HG03108 (cell line): Measurements from ENCODE around the gene SCRT2.

Experiments
- ATAC-seq: cut with Tn5 transposase; IDR thresholded peaks from one replicate; pipeline ENCODE4 v1.9.1; 2021; ENCODE audit warnings: moderate library complexity; ENCODE audit not compliant: unreplicated experiment

Gene SCRT2

DNA sequence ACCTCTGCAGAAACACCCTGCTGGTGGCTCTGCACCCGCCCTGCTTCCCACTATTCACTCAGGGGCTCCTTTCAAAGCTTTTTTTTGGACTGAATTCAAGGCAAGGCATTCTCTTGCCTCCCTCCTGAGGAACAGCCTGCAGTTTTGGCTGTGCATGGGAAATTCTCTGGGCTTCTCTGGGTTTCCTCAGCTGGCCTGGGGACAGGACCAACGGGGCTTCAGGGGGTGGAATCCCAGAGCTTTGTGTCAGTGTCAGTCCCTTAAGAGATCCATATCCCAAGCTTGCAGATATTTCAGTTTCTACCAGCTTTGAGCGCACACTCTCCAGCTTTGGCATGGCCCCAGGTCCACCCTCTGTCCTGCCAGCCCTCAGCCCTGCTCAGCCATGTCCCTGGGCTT, 2.0 kb downstream of the SCRT2 start:
- no peak for ATAC-seq

DNA sequence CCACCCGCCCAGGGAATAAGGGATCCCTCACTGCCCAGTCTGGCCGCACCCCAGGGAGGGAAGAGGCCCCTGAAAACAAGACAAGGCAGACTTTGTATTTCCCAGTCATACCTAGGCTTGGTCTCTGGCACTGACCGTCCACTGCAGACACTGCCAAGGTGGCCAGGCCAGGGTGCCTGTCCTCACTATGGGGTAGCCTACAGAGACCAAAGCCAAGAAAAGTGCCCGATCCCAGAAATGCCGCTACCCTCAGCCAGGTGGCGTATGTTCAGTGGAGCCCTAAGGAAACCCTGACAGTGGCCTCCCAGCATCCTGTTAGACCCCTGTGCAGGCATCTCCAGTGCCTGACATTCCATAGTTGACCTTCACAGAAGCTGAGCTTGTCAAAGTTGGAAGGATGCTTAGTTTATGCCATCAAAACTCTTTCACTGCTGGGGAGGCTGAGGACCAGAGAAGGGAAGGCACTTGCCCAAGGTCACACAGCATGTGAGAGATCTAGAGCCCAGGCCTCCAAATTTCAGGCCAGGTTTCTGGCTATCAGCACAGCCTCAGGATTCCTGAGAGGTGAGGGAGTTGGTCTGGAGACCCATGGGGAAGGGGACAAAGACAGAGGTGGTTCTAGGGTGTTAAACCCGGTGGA, 2.5 kb downstream of the SCRT2 start:
- no peak for ATAC-seq

DNA sequence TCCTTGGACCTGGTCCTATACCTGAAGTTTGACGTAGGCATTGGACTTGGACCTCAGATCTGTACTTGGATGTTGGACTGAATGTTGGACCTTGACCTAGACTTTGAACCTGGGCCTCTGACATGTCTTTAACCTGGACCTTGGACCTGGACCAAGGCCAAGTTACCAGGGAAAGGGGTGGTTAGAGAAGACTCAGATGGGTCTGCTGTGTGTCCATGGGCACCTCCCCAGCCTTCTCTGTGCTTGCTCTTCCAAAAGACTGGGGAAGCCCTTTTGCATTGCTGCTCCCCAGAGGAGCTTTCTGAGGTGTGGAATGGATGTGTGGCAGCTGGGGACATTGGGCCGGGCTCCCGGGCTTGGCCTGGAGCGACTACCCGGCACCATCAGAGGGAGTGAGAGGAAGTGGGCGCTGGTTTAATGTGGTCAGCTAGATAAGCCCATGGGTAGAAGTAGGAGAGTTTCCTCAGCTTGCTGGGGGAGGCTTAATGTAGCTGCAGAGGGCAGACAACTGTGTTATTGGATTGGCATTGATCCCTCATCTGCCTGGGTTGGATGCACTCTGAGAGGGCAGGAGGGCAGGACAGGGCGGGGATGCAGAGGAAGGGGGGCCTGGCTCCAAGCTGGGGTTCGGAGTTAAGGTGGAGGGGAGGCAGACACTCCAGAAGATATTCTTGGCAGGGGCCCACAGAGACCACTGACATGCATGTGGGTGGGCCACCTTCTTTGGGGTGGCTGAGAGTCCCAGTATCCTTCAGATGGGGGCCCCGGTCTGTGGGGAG, 4.2 kb downstream of the SCRT2 start:
- no peak for ATAC-seq

DNA sequence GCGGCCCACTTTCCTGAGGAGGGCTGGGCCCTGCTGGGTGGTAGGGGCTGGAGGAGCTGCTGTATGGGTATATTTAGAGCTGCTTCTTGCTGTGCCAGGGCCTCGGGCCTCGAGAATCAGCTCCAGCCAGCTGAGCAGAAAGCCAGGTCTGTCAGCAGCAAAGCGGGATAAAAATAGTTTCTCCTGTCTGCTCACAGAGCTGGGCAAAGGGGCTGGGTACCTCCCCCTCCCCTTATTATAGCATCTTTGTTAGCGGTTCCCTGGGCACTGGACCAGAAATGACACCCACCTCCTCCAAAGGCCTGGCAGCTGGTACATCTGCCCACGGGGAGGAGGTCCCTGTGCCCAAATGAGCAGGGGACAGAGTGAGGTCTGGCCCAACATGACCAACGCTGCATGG, 6.0 kb downstream of the SCRT2 start:
- ATAC-seq = no peak

DNA sequence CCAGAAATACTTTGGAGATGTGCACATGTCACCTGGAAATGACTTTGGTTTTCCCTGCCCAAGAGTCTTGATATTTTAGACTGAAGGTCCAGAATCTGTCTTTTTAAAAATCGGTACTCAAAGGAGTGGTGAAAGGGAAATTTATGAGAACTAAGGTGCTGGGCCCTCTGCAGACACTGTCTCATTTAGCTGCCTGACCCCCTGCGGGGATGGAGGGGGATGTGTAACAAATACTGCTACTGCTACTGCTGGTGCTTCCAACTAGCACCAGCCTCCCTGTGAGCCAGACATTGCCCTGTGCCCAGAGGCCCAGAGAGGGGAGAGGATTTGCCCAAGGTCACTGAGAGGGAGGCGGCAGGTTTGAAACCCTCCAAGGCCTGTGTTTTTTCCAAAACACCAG, 7.0 kb downstream of the SCRT2 start:
- ATAC-seq = no peak

DNA sequence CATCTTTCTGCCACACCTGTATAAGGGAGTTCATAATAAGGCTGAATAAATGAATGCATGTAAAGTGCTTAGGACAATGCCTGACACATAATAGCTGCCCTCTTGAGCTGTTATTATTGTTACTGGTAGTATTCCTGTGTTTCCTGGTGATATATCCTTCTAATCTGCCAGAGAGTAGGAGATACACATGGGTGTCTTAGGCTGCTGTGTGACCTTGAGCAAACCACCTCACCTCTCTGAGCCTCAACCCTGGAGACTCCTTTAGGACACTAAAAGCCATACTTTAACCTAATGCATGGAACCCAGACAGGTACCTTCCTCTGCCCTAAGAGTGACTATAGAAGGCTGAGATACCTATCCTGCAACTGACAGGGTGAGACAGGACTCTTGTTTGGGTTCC, 7.6 kb downstream of the SCRT2 start:
- no peak for ATAC-seq

DNA sequence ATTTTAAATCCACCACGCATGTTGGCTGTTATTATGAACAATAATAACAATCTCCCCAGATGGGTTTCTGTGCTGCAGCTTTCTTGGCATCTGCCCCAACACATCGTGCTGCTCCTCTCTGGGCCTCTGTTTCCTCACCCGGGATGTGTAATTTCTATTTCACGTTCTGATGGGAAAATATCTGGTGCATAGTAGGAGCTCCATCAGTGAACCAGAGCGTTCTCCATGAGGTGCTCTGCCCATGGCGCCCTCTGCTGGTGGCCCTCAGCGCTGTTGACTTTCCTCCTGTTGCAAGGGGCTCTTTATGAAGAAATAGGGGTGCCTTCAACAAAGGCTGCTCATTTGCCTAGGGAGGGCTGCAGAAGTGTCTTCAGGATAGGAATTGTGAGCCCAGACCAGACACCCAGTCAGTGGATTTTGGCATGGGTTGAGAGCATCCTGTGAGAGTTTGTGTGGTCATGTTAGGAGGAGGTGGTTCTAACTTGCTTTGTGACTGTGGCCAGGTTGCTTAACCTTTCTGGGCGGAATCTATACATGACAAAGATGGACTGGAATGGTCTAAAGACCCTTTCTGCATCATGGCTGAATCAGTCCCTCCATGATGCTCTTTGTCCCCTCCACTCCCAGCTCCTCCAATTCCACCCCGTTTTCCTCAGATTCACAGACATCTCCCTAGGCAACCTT, 8.1 kb downstream of the SCRT2 start:
- no peak for ATAC-seq

DNA sequence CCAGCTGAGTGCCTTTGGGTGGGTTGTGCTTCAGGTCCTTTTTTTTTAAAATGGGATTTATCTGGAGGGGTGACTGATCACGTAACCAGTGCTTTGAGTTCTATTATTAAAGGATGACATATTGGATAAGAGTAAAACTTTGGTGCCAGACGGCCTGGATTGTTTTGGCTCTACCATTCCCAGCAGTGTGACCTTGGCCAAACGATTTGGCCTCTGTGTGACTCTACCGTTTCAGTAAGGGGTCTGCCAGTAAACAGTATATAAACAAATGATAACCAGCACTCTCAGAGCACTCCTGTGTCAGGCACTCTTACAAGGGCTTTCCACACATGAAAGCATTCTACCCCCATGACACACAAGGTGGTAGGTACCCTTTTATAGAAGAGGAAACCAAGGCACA, 8.7 kb downstream of the SCRT2 start:
- ATAC-seq = no peak

DNA sequence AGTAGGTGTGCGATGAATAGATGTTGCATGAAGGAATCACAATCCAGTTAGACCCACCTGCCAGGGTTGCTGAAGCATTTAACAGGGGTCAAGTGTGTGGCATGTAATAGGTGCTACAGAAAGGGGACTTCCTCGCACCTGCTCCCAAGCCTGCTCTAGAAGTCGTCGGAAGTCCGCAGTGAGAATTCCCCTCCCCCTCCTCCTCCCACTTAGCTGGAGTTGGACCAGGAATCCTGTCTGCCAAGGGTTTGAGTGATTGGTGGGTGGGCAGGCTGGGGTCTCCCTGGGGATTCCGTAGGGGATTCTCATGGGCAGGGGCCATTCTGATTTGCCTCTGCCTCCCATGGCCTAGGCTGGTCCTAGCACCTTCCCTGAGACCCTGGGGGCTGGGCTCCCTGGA, 10.3 kb downstream of the SCRT2 start:
- ATAC-seq = no peak

DNA sequence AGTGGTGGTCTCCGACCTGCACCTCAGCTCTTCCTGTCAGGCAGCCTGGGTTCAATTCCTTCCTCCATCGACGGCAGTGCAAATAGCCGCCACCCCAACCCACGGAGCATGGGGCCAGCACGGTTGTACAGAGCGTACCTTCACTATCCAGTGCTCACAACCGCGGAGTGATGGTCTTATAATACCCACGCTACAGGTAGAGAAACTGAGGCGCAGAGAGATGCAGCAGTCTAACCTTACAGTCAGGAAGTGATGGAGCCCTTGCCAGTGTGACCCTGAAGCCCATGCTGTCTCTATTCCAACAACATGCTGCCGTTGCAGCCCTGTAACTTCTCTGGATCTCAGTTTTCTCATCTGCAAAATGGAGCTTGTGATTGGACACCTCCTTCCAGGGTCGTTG, 11.0 kb downstream of the SCRT2 start:
- no peak for ATAC-seq

DNA sequence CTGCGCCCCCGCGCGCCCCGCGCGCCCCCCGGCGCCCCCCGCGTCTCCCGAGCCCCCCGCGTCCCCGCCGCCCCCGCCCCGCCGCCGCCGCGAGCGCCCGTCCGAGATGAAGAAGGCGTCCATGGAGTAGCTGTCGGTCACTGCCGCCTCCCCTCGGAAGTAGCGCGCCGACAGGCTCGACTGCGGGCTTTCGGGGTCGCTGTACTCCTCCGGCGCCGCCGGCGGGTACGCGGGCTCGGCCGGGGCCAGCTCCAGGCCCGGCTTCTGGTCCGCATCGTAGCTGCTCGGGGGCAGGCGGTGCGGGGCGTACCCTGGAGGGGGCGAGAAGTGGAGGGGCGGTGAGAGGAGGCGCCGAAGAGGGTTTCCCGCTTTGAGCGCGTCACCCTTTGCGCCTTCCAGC, 11.5 kb downstream of the SCRT2 start:
- no peak for ATAC-seq

DNA sequence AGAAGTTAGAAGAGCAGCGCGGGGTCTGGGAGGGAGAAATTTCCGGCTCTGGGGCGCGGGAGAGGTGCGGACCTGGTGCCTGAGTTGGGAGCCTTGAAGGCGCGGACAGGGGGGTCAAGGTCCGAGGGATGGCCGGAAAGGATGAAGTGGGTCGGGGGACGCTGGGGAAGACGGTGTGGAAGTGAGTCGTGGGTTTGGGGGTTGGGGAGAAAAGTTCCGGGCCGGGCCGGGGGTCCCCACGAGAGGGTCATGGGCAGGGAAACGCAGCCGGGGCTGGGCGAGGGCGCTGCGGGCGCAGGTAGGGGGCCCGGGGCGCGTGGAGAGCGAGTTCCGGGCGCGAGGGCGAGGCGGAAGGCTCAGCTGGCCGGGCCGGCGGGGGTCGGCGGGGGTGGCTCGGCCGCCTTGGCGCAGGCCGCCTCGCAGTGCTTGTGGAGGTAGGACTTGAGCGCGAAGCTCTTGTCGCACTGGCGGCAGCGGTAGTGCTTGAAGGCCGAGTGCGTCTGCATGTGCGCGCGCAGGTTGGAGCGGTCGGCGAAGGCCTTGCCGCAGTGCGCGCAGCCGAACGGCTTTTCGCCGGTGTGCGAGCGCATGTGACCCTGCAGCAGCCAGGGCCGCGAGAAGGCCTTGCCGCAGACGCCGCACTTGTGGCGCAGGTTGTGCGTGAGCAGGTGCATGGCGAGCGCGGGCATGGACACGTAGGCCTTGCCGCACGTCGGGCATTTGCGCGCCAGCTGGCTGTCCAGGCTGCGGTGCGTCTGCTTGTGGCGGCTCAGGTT, 12.1 kb downstream of the SCRT2 start:
- ATAC-seq = no peak

DNA sequence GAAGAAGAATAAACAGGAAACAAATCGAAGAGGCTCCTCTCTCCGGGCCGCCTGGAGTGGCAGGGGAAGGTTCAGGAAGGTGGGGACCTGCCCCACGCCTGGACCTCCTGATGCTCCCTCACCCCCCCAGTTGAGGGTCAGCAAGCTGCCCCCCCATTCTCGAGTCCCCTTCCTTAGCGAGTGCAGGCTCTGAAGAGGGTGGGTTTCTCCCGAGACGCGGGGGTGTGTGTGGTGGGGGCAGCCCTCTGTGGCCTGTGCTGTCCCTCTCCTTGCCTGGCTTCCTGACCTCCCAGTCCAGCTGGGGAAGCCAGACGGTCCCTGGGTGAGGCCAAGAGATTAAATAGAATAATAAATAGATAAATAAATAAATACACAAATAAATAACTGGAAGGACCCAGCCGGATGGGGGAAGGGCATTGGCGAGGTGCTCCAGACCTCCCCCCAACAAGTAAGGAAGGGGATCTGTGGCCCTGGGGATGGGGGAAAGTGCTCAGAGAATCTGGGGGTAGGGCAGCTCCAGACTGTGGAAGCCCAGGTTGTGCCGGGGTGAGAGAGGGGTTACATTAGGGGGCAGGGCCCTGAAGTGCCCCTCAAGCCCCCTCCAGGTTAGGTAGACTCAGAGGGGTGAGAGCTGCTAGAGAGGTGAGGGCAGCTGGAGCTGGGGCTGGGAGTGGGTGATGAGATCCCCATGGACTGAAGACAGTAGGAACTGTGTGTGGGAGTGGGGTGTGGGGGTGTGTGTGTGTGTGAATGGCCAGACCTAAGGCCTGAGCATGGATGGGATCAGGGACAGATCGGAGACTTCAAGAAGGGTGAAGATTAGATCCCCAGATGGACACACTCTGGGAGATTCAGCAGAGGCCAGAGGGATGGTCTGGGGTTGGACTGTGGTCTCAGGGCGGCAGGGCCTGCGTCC, 13.1 kb downstream of the SCRT2 start:
- ATAC-seq = no peak

DNA sequence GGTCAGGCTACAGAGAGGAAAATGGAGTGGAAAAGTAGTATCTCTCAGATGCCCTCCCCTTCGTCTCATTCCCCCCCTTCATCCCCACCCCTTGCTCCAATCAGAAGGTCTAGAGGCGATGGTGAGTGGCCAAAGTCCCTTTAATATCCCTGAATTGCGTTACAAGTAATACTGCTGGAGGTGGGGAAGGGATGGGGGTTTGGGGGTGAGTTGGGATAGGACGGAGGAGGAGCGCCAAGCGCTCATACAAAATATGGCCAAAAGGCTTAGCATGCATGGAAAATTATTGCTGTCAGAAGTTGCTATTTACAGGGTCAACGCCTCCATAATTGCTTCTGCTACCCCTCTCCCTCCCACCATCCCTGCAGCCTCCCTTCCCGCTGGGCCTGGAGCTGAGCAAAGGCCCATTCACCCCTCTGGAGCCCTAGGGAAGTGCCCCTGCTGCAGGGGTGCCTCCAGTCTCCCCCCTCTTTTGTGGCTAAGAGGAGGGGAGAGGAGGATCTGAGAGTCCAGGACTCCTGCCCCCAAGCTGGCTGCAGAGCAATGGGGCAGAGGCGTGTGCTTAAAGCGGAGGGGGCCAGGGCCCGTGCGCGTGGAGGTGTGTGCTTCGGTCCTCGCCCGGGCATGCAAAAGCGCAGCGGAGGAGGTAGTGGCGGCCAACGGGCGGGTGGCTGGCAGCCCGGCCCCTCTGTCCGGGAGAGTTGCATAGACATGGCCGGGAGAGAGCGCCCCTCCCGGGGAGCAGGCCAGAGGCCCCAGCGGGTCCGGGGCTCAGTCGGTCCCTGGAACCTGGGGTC, 13.9 kb downstream of the SCRT2 start:
- no peak for ATAC-seq

DNA sequence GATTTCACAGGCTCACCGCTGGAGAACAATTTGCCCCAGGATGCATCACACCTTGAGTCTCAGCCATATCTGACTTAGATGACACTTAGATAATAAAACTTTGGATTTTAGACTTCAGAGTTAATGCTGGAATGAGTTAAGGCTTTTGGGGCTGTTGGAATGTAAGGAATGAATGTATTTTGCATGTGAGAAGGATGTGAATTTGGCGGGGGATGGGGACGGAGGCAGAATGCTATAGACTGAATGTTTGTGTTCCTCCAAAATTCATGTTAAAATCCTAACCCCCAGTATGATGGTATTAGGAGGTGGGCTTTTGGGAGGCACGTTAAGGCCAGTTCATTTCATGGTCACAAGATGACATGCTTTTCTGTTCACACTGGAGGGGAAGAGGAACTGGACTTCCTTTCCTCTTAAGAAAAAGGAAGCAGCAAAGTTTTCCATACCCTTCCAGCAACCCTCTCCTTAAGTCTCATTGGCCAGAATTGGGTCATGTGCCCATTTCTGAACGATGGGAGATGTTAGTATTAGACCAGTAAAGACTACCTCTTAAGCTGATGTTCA, 16.8 kb downstream of the SCRT2 start:
- no peak for ATAC-seq

DNA sequence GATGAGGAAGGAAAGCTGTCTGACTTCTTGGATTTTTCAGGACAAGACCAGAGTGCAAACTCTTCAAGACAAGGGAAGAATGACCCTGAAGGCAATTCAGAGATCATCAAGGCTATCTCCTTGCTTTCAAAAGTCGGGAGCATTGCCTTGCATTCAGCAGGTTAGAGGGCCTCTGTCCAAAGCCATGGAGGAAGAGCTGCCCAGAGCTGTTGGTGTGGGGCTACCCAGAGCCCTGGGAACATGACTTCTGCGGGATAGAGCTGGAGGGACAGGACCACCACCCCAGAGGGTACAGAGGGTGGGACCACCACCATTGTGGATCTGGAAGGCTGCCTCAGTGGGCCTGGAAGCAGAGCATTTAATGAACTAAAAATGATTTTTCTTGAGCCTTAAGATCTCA, 17.4 kb downstream of the SCRT2 start:
- no peak for ATAC-seq

DNA sequence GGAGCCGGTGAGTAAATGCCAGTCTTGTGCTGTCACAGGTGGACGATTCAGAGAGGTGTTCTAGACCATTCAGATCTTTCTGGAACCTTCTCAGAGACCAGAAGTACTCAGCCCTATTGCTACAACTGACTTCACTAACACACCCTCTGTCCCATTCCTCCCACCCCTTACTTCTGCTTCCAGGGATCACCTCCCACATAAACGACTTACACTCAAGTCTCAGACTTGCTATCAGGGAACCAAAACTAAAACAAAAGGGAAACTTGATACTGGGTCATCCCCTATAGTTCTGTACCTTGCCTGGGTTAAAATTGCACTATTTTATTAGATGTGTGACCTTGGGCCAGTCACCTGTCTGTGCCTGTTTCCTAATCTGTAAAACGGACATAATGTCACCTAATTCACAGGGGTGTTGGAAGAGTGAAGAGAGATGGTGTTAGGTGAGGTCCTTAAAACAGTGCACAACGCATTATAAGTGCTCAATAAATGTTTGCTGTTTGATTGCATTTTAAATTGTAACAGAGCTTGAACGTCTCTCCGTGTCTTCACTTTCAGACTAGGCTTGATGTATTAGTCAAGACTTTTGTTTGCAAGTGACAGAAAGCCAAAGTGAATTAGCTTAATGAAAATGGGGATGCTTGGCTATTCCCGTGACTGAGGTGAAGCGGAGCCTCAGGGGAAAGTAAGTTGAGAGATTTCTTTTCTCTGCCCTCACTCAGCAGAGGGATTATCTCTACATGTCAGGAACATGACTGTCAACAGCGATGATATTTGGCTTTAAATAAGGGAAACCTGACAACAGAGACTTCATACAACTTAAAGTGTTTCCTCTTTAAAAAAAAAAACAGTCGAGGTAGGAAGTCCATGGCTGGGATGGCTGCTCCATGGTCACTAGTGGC, 19.6 kb downstream of the SCRT2 start:
- no peak for ATAC-seq

DNA sequence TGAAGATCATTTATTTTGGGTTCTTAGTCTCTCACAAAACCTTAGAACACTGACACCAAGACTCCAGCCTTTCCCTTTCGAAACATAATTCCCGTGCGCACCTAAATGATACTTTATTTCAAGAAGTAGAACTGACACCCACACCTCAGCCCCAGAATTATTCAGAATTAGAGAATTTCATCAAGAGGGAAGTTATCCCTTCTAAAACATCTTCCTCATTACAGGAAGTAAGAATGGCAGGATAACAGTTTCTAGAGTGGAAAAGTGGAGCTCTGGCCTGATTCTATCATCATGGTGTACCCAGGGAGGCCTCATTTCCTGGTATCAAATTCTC, 21.2 kb downstream of the SCRT2 start:
- no peak for ATAC-seq
